Neural progenitor cell (in vitro differentiated cells): ENCODE data around the gene ITCH.

Experiments
- EZH2 ChIP-seq: fragments of 200-600 bp; sonication (generic); IDR thresholded peaks from 2 replicates; pipeline ENCODE4 v1.6.1; 2017; ENCODE audit warnings: antibody characterized with exemption, mild to moderate bottlenecking, moderate library complexity
- EZH2phosphoT487 ChIP-seq: fragments of 200-600 bp; sonication (generic); IDR thresholded peaks from 2 replicates; pipeline ENCODE4 v1.6.1; 2017; ENCODE audit warnings: antibody characterized with exemption
- TF ChIP-seq, protein P1 (sequence below): fragments of 200-600 bp; sonication (generic); IDR thresholded peaks from 2 replicates; pipeline ENCODE4 v1.5.1; 2017; ENCODE audit warnings: antibody characterized with exemption, mild to moderate bottlenecking

- TF ChIP-seq, protein P1, sequence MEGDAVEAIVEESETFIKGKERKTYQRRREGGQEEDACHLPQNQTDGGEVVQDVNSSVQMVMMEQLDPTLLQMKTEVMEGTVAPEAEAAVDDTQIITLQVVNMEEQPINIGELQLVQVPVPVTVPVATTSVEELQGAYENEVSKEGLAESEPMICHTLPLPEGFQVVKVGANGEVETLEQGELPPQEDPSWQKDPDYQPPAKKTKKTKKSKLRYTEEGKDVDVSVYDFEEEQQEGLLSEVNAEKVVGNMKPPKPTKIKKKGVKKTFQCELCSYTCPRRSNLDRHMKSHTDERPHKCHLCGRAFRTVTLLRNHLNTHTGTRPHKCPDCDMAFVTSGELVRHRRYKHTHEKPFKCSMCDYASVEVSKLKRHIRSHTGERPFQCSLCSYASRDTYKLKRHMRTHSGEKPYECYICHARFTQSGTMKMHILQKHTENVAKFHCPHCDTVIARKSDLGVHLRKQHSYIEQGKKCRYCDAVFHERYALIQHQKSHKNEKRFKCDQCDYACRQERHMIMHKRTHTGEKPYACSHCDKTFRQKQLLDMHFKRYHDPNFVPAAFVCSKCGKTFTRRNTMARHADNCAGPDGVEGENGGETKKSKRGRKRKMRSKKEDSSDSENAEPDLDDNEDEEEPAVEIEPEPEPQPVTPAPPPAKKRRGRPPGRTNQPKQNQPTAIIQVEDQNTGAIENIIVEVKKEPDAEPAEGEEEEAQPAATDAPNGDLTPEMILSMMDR: no peak
- TF ChIP-seq EZH2 (no peak), EZH2phosphoT487 (no peak)
These were observed 186.8 kb downstream of the ITCH start for GRCh38 chr20:34549929-34550305.
